ENCODE data around the gene EFHD1. TPM values are rescaled to one million over a fixed set of nuclear protein-coding genes. Genes with fewer than 3 reads are reported as not detected.
A peak's percentile ranks its signal among the peaks of the same experiment; 100 is the strongest.

Gene EFHD1
- total RNA-seq, 1 donor from 2014 or later, result 142 TPM

GRCh38 chr2:232652505-232652851, 19.1 kb downstream of the EFHD1 start:
- TF ChIP-seq CTCF (IDR thresholded peaks at IDR 0.05), result no peak
- Histone ChIP-seq H3K9me3 (no peaks in the 10 kb centered on the region), H3K4me3 (no peak overlapping the region), H3K27me3 (no peaks in the 10 kb centered on the region), H3K27ac (peak overlapping the region in 1 of 2 donors; percentile 42), H3K4me1 (peaks cover 0 to 37% of the 10 kb centered on the region in 2 donors), H3K36me3 (no peaks in the 10 kb centered on the region)
- no peak for DNase-seq (ENCODE audit: low spot score in 2 of 2)
- intact Hi-C loops (cut with DNase I), result no loop called here

GRCh38 chr2:232653441-232653840, 20.0 kb downstream of the EFHD1 start:
- peak overlapping the region; percentile 61 to 76 for H3K27ac ChIP-seq
- TF ChIP-seq CTCF (IDR thresholded peaks at IDR 0.05), result no peak
- intact Hi-C loops (cut with DNase I), result no loop called here

GRCh38 chr2:232655392-232655791, 22.0 kb downstream of the EFHD1 start:
- H3K36me3 ChIP-seq, result no peaks in the 10 kb centered on the region
- no peaks in the 10 kb centered on the region for H3K27me3 ChIP-seq
- H3K27ac ChIP-seq, result peak overlapping the region; percentile 61 to 76
- TF ChIP-seq CTCF (IDR thresholded peaks at IDR 0.05), result no peak
- intact Hi-C loops (cut with DNase I), result no loop called here
- peak in 1 of 2 donors; percentile 69 for DNase-seq (ENCODE audit: low spot score in 2 of 2)
- peak overlapping the region in 1 of 2 donors; percentile 12 for H3K4me3 ChIP-seq
- H3K4me1 ChIP-seq, result peaks cover 4 to 44% of the 10 kb centered on the region in 2 donors
- no peaks in the 10 kb centered on the region for H3K9me3 ChIP-seq

More at GRCh38 chr2:232653441-232653840, 20.0 kb downstream of the EFHD1 start:
- H3K4me1 ChIP-seq, result peaks cover 0 to 44% of the 10 kb centered on the region in 2 donors
- H3K36me3 ChIP-seq, result no peaks in the 10 kb centered on the region
- no peak overlapping the region for H3K4me3 ChIP-seq
- no peak for DNase-seq (ENCODE audit: low spot score in 2 of 2)
- H3K9me3 ChIP-seq, result no peaks in the 10 kb centered on the region
- H3K27me3 ChIP-seq, result no peaks in the 10 kb centered on the region

GRCh38 chr2:232658217-232658785, 24.9 kb downstream of the EFHD1 start:
- DNase-seq (ENCODE audit: low spot score in 2 of 2), result no peak
- Histone ChIP-seq H3K9me3 (no peaks in the 10 kb centered on the region), H3K27me3 (no peaks in the 10 kb centered on the region), H3K27ac (peak overlapping the region in 1 of 2 donors; percentile 66), H3K4me1 (peaks cover 4 to 37% of the 10 kb centered on the region in 2 donors), H3K36me3 (peaks cover 7 to 12% of the 10 kb centered on the region in 2 donors), H3K4me3 (no peak overlapping the region)
- TF ChIP-seq CTCF (IDR thresholded peaks at IDR 0.05), result no peak
- intact Hi-C loops (cut with DNase I), result no loop called here

GRCh38 chr2:232659359-232659758, 26.0 kb downstream of the EFHD1 start:
- H3K4me1 ChIP-seq, result peaks cover 4 to 28% of the 10 kb centered on the region in 2 donors

More at GRCh38 chr2:232659359-232659758, 26.0 kb downstream of the EFHD1 start:
- H3K9me3 ChIP-seq, result no peaks in the 10 kb centered on the region
- H3K4me3 ChIP-seq, result no peak overlapping the region
- intact Hi-C loops (cut with DNase I), result no loop called here
- TF ChIP-seq CTCF (IDR thresholded peaks at IDR 0.05), result no peak
- H3K27me3 ChIP-seq, result no peaks in the 10 kb centered on the region
- peak overlapping the region; percentile 10 to 66 for H3K27ac ChIP-seq
- DNase-seq (ENCODE audit: low spot score in 2 of 2), result no peak
- H3K36me3 ChIP-seq, result peaks cover 18 to 21% of the 10 kb centered on the region in 2 donors

All from ascending aorta (tissue), 2 donors.